ENCODE data around the gene TXNRD2. TPM values are rescaled to one million over a fixed set of nuclear protein-coding genes. Genes with fewer than 3 reads are reported as not detected.

The TXNRD2 gene
- total and polyA plus RNA-seq, 10 of the 15 experiments (the other 5 are each of a cell fraction or from before 2014, with no cell fraction given), result 1.6 to 26.0 (median 13.9) TPM

DNA sequence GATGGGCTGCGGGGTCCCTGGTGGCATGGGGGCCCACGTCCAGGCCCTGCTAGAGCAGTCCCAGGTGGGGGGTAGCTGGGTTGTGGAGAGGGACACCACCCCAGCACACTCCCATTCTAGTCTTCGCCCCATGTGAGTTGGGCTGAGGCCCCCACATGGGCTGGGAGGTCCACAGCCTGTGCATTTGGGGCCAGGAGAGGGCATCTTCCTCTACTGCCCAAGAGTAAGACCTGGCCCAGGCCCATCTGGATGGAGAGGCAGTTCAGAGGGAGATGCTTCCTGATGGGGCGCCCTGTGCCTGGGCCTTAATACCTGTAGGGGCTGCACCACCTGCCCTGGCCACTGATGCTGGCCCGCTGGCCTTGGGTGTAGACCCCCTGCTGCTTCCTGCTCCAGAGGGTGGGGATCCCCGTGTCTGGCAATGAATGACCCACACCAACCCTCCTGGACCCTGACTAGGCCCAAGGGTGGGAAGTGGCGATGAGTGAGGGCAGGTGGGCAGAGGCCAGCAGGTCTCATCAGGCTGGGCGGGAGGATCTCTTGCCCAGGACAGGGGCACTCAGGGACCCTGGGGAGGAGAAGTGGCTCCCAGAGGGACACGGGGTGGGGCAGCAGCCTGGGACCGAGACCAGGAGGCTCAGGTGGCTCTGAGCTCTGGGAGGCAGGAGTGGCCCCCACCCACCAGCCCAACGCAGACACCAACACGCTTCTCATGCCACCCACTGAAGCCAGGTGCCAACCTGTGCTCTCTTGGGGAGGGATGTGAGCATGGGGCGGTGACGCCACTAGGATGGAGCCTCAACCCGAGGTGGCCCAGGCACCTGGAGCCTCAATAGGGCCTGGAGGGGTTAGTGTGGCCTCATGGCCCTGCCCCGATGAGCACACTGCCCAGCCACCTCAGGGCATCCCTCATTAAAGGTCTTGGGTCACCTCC is 69.5 kb downstream of the TXNRD2 start:
- no peak for TF ChIP-seq ZZZ3 (IDR thresholded peaks at IDR 0.05; ENCODE audit: control insufficient read depth, insufficient read length, low read depth)
- TF ChIP-seq, protein P1, sequence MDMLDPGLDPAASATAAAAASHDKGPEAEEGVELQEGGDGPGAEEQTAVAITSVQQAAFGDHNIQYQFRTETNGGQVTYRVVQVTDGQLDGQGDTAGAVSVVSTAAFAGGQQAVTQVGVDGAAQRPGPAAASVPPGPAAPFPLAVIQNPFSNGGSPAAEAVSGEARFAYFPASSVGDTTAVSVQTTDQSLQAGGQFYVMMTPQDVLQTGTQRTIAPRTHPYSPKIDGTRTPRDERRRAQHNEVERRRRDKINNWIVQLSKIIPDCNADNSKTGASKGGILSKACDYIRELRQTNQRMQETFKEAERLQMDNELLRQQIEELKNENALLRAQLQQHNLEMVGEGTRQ (IDR thresholded peaks at IDR 0.05; ENCODE audit: borderline replicate concordance, low read depth, low read length), result no peak
- TF ChIP-seq TCF3 (IDR thresholded peaks at IDR 0.05; ENCODE audit: borderline replicate concordance, insufficient read depth, low read depth, low read length), result no peak
- TF ChIP-seq STAT3 (IDR thresholded peaks at IDR 0.05; ENCODE audit: low read depth, low read length), result no peak
- TF ChIP-seq NFYB (IDR thresholded peaks at IDR 0.05; ENCODE audit: insufficient read depth, low read depth, low read length), result no peak
- TF ChIP-seq, protein P2, sequence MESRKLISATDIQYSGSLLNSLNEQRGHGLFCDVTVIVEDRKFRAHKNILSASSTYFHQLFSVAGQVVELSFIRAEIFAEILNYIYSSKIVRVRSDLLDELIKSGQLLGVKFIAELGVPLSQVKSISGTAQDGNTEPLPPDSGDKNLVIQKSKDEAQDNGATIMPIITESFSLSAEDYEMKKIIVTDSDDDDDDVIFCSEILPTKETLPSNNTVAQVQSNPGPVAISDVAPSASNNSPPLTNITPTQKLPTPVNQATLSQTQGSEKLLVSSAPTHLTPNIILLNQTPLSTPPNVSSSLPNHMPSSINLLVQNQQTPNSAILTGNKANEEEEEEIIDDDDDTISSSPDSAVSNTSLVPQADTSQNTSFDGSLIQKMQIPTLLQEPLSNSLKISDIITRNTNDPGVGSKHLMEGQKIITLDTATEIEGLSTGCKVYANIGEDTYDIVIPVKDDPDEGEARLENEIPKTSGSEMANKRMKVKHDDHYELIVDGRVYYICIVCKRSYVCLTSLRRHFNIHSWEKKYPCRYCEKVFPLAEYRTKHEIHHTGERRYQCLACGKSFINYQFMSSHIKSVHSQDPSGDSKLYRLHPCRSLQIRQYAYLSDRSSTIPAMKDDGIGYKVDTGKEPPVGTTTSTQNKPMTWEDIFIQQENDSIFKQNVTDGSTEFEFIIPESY (IDR thresholded peaks at IDR 0.05), result no peak
- TF ChIP-seq RAD51 (IDR thresholded peaks at IDR 0.05), result no peak
- no peak for TF ChIP-seq FOXM1 (IDR thresholded peaks at IDR 0.05; ENCODE audit: low read depth, low read length)
- TF ChIP-seq MYC (IDR thresholded peaks at IDR 0.05; ENCODE audit: insufficient read depth, insufficient read length, insufficient replicate concordance, low read length, severe bottlenecking), result no peak
- no peaks in the 10 kb centered on the region for H3K79me2 ChIP-seq (ENCODE audit: control insufficient read depth, insufficient read depth, low read length)
- POLR2A ChIA-PET, result interaction anchor here (1.0 kb wide), 1 partner anchor 22 kb away, joined by 3 read pairs; no protein-coding TSS in a partner anchor
- DNase-seq (ENCODE audit: low read depth, low spot score) (no peak), ATAC-seq (no peak), FAIRE-seq (no peak)
- CTCF ChIA-PET, result no interaction called here
- H3K4me3 ChIP-seq, result no peak overlapping the region
- in situ Hi-C loops (cut with MboI) (no loop called here), intact Hi-C loops (cut with micrococcal nuclease; ENCODE audit: unreplicated experiment) (no loop called here)
- no peaks in the 10 kb centered on the region for H3K9me3 ChIP-seq (replicated peaks; ENCODE audit: control insufficient read depth, insufficient read depth, low read length)
- RAD21 ChIA-PET (ENCODE audit: unreplicated experiment), result no interaction called here
- H3K4me2 ChIP-seq (ENCODE audit: control insufficient read depth, insufficient read depth), result no peak overlapping the region
- H3K9ac ChIP-seq (ENCODE audit: control insufficient read depth, insufficient read depth, low read length), result no peak overlapping the region
- H3K4me1 ChIP-seq (ENCODE audit: control insufficient read depth, insufficient read depth, low read length), result no peaks in the 10 kb centered on the region
- 62% methylated on average over 14 of the region's 16 CpGs for WGBS (ENCODE audit: insufficient coverage, insufficient replicate concordance, low lambda C conversion rate, missing lambda C conversion rate)
- H2AFZ ChIP-seq (ENCODE audit: control insufficient read depth, low read depth, low read length), result no peak overlapping the region
- H3K27ac ChIP-seq (ENCODE audit: control insufficient read depth, insufficient read depth), result no peak overlapping the region
- H3K27me3 ChIP-seq (replicated peaks in 1 of 2; ENCODE audit: control insufficient read depth in 2 of 2, insufficient read depth in 2 of 2, low read length in 1 of 2), result no peaks in the 10 kb centered on the region
- no peaks in the 10 kb centered on the region for H4K20me1 ChIP-seq (ENCODE audit: control insufficient read depth, insufficient read depth)
- H3K36me3 ChIP-seq (ENCODE audit: control insufficient read depth in 2 of 2, insufficient read depth in 2 of 2, low read length in 1 of 2), result no peaks in the 10 kb centered on the region
- SMC1A ChIA-PET (ENCODE audit: uncharacterized antibody, unreplicated experiment), result no interaction called here
- no TSS peak for BruUV-seq (replicated peaks)
